DND-41 (cell line): ENCODE data around the gene CYP27A1.

Source experiments
- CTCF ChIP-seq: IDR thresholded peaks from 2 replicates; pipeline ENCODE4 v1.5.1; 2012; ENCODE audit warnings: borderline replicate concordance, low read length, moderate library complexity, mild to moderate bottlenecking; ENCODE audit not compliant: poor library complexity, severe bottlenecking; ENCODE audit errors: extremely low read depth
- EZH2 ChIP-seq: IDR thresholded peaks from 3 replicates; pipeline ENCODE4 v1.6.1; 2012; ENCODE audit warnings: borderline replicate concordance, low read depth, mild to moderate bottlenecking, moderate library complexity, low read length, inconsistent platforms; ENCODE audit not compliant: severe bottlenecking

GRCh38 chr2:218734190-218734975, 47.6 kb upstream of the CYP27A1 start:
- TF ChIP-seq EZH2 = no peak
- no peak for TF ChIP-seq CTCF
